ENCODE results near the gene TBC1D22A. TPM values are rescaled to one million over a fixed set of nuclear protein-coding genes. Genes with fewer than 3 reads are reported as not detected.

Gene TBC1D22A
- polyA plus RNA-seq, 1 of the 3 experiments (the other 2 are of a cell fraction): 16.5 TPM

DNA sequence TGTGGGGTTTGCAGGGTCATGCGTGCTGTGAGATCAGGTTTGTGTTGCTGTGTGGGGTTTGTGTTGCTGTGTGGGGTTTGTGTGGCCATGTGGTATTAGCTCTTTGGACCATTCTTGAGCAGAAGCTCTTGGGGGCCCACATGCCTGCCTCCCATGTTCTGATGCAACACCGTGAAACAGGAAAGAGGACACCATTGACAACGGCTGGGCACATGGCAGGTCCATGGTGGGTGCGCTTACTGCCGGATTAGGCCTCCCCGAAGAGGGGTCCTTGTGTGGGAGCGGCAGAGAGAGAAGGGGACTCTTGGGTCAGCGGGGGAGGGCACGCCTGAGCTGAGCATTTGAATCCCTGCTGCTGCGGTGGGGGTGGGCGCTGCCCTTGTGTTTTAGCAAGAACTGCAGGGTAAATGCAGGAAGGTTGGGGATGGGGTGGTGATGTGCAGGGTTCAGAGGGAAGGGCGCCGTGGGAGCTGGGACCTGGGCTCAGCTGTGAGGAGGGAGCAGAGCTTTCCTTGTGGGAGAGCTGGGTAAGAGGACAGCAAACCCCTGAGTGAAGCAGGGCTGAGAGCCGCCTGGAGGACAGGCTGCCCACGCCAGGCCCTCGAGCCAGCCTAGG lies 361.5 kb downstream of the TBC1D22A start:
- no peaks in the 10 kb centered on the region for H3K36me3 ChIP-seq (replicated peaks in 1 of 2; ENCODE audit: control insufficient read depth in 1 of 2, insufficient read depth in 2 of 2, low read length in 1 of 2)
- ChIA-PET CTCF (no interaction called here), POLR2A (no interaction called here)
- H3K79me2 ChIP-seq (ENCODE audit: insufficient read depth): no peaks in the 10 kb centered on the region
- WGBS (ENCODE audit: low lambda C conversion rate): 94% methylated on average over 11 of the region's 16 CpGs
- H3F3A ChIP-seq (replicated peaks; ENCODE audit: insufficient read depth): no peaks in the 10 kb centered on the region
- no peak overlapping the region for H3K9ac ChIP-seq
- H4K20me1 ChIP-seq (ENCODE audit: insufficient read depth): no peaks in the 10 kb centered on the region
- H3K9me3 ChIP-seq: no peaks in the 10 kb centered on the region
- H3K9me2 ChIP-seq: no peaks in the 10 kb centered on the region
- no peak for DNase-seq
- no peaks in the 10 kb centered on the region for H3K27me3 ChIP-seq (ENCODE audit: insufficient read depth)
- H3K4me1 ChIP-seq (ENCODE audit: control insufficient read depth in 1 of 2, insufficient read depth in 2 of 2, low read depth in 1 of 2, low read length in 1 of 2): peaks cover 0 to 5% of the 10 kb centered on the region in 2 experiments; a peak in 1 of 4 replicates
- H2AFZ ChIP-seq (ENCODE audit: low read depth): no peak overlapping the region
- no peak overlapping the region for H3K4me3 ChIP-seq (ENCODE audit: low read depth in 2 of 2, low read length in 1 of 2)
- TF ChIP-seq NFIC (IDR thresholded peaks at IDR 0.05; ENCODE audit: borderline replicate concordance): no peak
- no peak for TF ChIP-seq RXRA (IDR thresholded peaks at IDR 0.05; ENCODE audit: borderline replicate concordance, low read depth)
- TF ChIP-seq, protein P1, sequence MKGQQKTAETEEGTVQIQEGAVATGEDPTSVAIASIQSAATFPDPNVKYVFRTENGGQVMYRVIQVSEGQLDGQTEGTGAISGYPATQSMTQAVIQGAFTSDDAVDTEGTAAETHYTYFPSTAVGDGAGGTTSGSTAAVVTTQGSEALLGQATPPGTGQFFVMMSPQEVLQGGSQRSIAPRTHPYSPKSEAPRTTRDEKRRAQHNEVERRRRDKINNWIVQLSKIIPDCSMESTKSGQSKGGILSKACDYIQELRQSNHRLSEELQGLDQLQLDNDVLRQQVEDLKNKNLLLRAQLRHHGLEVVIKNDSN (IDR thresholded peaks at IDR 0.05; ENCODE audit: borderline replicate concordance, low read depth): no peak
- TF ChIP-seq, protein P2, sequence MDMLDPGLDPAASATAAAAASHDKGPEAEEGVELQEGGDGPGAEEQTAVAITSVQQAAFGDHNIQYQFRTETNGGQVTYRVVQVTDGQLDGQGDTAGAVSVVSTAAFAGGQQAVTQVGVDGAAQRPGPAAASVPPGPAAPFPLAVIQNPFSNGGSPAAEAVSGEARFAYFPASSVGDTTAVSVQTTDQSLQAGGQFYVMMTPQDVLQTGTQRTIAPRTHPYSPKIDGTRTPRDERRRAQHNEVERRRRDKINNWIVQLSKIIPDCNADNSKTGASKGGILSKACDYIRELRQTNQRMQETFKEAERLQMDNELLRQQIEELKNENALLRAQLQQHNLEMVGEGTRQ (IDR thresholded peaks at IDR 0.05; ENCODE audit: borderline replicate concordance, low read depth, low read length): no peak
- TF ChIP-seq EP300 (IDR thresholded peaks at IDR 0.05; ENCODE audit: borderline replicate concordance in 1 of 2, low read depth in 1 of 2, low read length in 1 of 2): no peak
- no peak for TF ChIP-seq FOSL2 (IDR thresholded peaks at IDR 0.05; ENCODE audit: borderline replicate concordance, low read depth)
- no peak for TF ChIP-seq GABPA (IDR thresholded peaks at IDR 0.05; ENCODE audit: low read depth)
- TF ChIP-seq RCOR1 (IDR thresholded peaks at IDR 0.05; ENCODE audit: low read length): no peak
- no peak for TF ChIP-seq FOXM1 (IDR thresholded peaks at IDR 0.05; ENCODE audit: low read depth)
- TF ChIP-seq, protein P3, sequence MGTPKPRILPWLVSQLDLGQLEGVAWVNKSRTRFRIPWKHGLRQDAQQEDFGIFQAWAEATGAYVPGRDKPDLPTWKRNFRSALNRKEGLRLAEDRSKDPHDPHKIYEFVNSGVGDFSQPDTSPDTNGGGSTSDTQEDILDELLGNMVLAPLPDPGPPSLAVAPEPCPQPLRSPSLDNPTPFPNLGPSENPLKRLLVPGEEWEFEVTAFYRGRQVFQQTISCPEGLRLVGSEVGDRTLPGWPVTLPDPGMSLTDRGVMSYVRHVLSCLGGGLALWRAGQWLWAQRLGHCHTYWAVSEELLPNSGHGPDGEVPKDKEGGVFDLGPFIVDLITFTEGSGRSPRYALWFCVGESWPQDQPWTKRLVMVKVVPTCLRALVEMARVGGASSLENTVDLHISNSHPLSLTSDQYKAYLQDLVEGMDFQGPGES (IDR thresholded peaks at IDR 0.05; ENCODE audit: low read depth, low read length): no peak
- TF ChIP-seq YY1 (IDR thresholded peaks at IDR 0.05; ENCODE audit: low read depth): no peak
- TF ChIP-seq, protein P4, sequence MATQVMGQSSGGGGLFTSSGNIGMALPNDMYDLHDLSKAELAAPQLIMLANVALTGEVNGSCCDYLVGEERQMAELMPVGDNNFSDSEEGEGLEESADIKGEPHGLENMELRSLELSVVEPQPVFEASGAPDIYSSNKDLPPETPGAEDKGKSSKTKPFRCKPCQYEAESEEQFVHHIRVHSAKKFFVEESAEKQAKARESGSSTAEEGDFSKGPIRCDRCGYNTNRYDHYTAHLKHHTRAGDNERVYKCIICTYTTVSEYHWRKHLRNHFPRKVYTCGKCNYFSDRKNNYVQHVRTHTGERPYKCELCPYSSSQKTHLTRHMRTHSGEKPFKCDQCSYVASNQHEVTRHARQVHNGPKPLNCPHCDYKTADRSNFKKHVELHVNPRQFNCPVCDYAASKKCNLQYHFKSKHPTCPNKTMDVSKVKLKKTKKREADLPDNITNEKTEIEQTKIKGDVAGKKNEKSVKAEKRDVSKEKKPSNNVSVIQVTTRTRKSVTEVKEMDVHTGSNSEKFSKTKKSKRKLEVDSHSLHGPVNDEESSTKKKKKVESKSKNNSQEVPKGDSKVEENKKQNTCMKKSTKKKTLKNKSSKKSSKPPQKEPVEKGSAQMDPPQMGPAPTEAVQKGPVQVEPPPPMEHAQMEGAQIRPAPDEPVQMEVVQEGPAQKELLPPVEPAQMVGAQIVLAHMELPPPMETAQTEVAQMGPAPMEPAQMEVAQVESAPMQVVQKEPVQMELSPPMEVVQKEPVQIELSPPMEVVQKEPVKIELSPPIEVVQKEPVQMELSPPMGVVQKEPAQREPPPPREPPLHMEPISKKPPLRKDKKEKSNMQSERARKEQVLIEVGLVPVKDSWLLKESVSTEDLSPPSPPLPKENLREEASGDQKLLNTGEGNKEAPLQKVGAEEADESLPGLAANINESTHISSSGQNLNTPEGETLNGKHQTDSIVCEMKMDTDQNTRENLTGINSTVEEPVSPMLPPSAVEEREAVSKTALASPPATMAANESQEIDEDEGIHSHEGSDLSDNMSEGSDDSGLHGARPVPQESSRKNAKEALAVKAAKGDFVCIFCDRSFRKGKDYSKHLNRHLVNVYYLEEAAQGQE (IDR thresholded peaks at IDR 0.05; ENCODE audit: low read depth, low read length): no peak
- no peak for TF ChIP-seq TCF12 (IDR thresholded peaks at IDR 0.05)
- no peak for TF ChIP-seq SIN3A (IDR thresholded peaks at IDR 0.05; ENCODE audit: borderline replicate concordance, low read depth, low read length)
- no peak for TF ChIP-seq ELF1 (IDR thresholded peaks at IDR 0.05)
- TF ChIP-seq TEAD4 (IDR thresholded peaks at IDR 0.05; ENCODE audit: borderline replicate concordance, insufficient read depth): no peak
- TF ChIP-seq CHD2 (IDR thresholded peaks at IDR 0.05; ENCODE audit: low read length, partially characterized antibody): no peak
- TF ChIP-seq, protein P5, sequence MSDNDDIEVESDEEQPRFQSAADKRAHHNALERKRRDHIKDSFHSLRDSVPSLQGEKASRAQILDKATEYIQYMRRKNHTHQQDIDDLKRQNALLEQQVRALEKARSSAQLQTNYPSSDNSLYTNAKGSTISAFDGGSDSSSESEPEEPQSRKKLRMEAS (IDR thresholded peaks at IDR 0.05; ENCODE audit: low read depth): no peak
- no peak overlapping the region for H3K27ac ChIP-seq (ENCODE audit: low read depth in 2 of 2, low read length in 1 of 2)
- no peak overlapping the region for H3K4me2 ChIP-seq
